ENCODE data around the gene NSUN7. TPM values are rescaled to one million over a fixed set of nuclear protein-coding genes. Genes with fewer than 3 reads are reported as not detected.
"Not testable (repeated sequence)": the region's sequence is repeated elsewhere in the genome, so short reads cannot be mapped to it uniquely, and the experiment has no call there.

Gene NSUN7
- total and polyA plus RNA-seq, 2 of the 13 experiments (the other 11 are each of a cell fraction or from before 2014, with no cell fraction given), result 0.05 TPM; not detected in 1

DNA sequence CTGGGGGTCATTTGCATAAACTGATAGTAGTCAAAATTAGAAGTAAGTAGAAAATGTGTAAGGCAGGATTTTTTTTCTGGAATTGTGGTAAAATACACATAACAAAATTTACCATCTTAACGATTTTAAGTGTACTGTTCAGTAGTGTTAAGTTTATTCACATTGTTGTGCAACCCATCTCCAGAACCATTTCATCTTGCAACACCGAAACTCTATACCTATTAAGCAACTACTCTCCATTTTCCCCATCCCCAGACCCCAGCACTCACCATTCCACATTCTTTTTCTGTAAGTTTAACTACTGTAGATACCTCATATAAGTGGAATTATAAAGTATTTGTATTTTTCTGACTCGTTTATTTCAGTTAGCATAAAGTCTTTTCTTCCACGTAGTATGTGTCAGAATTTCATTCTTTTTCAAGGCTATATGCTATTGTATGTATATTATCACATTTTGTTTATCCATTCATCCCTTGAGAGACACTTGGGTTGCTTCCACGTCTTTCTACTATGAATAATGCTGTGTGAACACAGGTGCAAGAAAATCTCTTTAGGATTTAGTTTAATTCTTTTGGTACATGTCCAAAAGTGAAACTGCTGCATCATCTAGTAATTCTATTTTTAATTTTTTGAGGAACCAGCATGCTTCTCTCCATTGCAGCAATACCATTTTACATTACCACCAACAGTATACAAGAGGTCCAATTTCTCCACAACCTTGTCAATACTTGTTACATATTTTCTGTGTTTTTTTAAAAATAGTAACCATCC, 39.1 kb upstream of the NSUN7 start:
- CTCF ChIA-PET (ENCODE audit: low intra/inter-chr PET ratio, low total read pairs), result no interaction called here
- intact Hi-C loops (cut with micrococcal nuclease; ENCODE audit: unreplicated experiment), result no loop called here

DNA sequence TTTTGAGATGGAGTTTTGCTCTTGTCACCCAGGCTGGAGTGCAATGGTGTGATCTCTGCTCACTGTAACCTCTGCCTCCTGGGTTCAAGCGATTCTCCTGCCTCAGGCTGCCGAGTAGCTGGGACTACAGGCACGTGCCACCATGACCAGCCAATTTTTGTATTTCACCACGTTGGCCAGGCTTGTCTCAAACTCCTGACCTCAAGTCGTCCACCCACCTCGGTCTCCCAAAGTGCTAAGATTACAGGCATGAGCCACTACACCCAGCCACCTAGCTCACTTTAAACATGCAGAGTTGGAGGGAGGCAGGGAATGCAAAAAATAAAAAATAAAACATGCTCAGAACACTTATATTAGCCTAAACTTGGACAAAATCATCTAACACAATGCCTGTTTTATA, 36.8 kb upstream of the NSUN7 start:
- in situ Hi-C loops (cut with HindIII; ENCODE audit: extremely low pct_ligation_motif_present, low pct_unique_long_range_greater_than_20kb), result not testable (repeated sequence)

More for the DNA sequence above, 39.1 kb upstream of the NSUN7 start:
- DNase-seq (ENCODE audit: low spot score) (no peak), ATAC-seq (no peak), FAIRE-seq (no peak)
- in situ Hi-C loops (cut with HindIII; ENCODE audit: extremely low pct_ligation_motif_present, low pct_unique_long_range_greater_than_20kb), result no loop called here
- no TSS peak for BruUV-seq (replicated peaks)
- Histone ChIP-seq H3K79me2 (ENCODE audit: insufficient read depth, low read length) (no peaks in the 10 kb centered on the region), H3K27me3 (ENCODE audit: control insufficient read depth in 1 of 2, insufficient read depth in 2 of 2, low read length in 2 of 2) (no peaks in the 10 kb centered on the region; a peak in 1 of 5 replicates), H3K36me3 (replicated peaks in 1 of 2; ENCODE audit: control insufficient read depth in 1 of 2, insufficient read depth in 2 of 2, low read length in 2 of 2) (no peaks in the 10 kb centered on the region), H3K4me2 (ENCODE audit: low read depth, low read length) (no peak overlapping the region), H3K4me3 (replicated peaks in 1 of 3; ENCODE audit: insufficient read depth in 1 of 3, low read depth in 2 of 3, low read length in 3 of 3) (no peak overlapping the region), H4K20me1 (ENCODE audit: insufficient read depth, low read length) (no peaks in the 10 kb centered on the region), H3K4me1 (ENCODE audit: insufficient read depth, low read length) (peaks cover 9% of the 10 kb centered on the region), H3K27ac (ENCODE audit: extremely low read length, insufficient read depth, low read length) (no peak overlapping the region), H3K9me3 (ENCODE audit: low read length) (no peaks in the 10 kb centered on the region), H3K9ac (ENCODE audit: insufficient read depth, low read depth, low read length) (no peak overlapping the region), H2AFZ (ENCODE audit: low read length) (no peak overlapping the region)
- POLR2A ChIA-PET, result no interaction called here
- WGBS (ENCODE audit: low lambda C conversion rate), result 11% methylated on average over 5 of the region's 5 CpGs
- TF ChIP-seq, protein P1, sequence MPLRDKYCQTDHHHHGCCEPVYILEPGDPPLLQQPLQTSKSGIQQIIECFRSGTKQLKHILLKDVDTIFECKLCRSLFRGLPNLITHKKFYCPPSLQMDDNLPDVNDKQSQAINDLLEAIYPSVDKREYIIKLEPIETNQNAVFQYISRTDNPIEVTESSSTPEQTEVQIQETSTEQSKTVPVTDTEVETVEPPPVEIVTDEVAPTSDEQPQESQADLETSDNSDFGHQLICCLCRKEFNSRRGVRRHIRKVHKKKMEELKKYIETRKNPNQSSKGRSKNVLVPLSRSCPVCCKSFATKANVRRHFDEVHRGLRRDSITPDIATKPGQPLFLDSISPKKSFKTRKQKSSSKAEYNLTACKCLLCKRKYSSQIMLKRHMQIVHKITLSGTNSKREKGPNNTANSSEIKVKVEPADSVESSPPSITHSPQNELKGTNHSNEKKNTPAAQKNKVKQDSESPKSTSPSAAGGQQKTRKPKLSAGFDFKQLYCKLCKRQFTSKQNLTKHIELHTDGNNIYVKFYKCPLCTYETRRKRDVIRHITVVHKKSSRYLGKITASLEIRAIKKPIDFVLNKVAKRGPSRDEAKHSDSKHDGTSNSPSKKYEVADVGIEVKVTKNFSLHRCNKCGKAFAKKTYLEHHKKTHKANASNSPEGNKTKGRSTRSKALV (CRISPR knock-in tag; IDR thresholded peaks at IDR 0.05), result no peak
- peak; percentile 77 for TF ChIP-seq CEBPB (IDR thresholded peaks at IDR 0.05; ENCODE audit: borderline replicate concordance, low read depth, low read length)

More for the DNA sequence above, 36.8 kb upstream of the NSUN7 start:
- H3K27me3 ChIP-seq (ENCODE audit: control insufficient read depth in 1 of 2, insufficient read depth in 2 of 2, low read length in 2 of 2); H3K36me3 ChIP-seq (replicated peaks in 1 of 2; ENCODE audit: control insufficient read depth in 1 of 2, insufficient read depth in 2 of 2, low read length in 2 of 2); H4K20me1 ChIP-seq (ENCODE audit: insufficient read depth, low read length); BruUV-seq (replicated peaks); H3K9me3 ChIP-seq (ENCODE audit: low read length); ATAC-seq; H3K79me2 ChIP-seq (ENCODE audit: insufficient read depth, low read length); H3K4me1 ChIP-seq (ENCODE audit: insufficient read depth, low read length); intact Hi-C loops (cut with micrococcal nuclease; ENCODE audit: unreplicated experiment); H3K4me3 ChIP-seq (replicated peaks in 1 of 3; ENCODE audit: insufficient read depth in 1 of 3, low read depth in 2 of 3, low read length in 3 of 3); DNase-seq (ENCODE audit: low spot score); POLR2A ChIA-PET; CTCF ChIA-PET (ENCODE audit: low intra/inter-chr PET ratio, low total read pairs); H3K9ac ChIP-seq (ENCODE audit: insufficient read depth, low read depth, low read length); FAIRE-seq; H3K4me2 ChIP-seq (ENCODE audit: low read depth, low read length); H2AFZ ChIP-seq (ENCODE audit: low read length); H3K27ac ChIP-seq (ENCODE audit: extremely low read length, insufficient read depth, low read length): not testable (repeated sequence)
- WGBS (ENCODE audit: low lambda C conversion rate), result under 1% methylated on average over 6 of the region's 6 CpGs

All from HepG2 (cell line).